MM.1S (cell line): ENCODE data around the gene PRKCE.

ENCODE experiments used
- EZH2 ChIP-seq: fragments of 300-600 bp; sonication (generic); optimal IDR thresholded peaks from 2 replicates; pipeline ENCODE3; 2017; ENCODE audit warnings: low read depth, mild to moderate bottlenecking, antibody characterized with exemption, low read length, mixed read lengths
- EZH2phosphoT487 ChIP-seq: fragments of 300-600 bp; sonication (generic); IDR thresholded peaks from 2 replicates; pipeline ENCODE4 v1.6.1; 2018; ENCODE audit warnings: antibody characterized with exemption, low read length
- TF ChIP-seq, protein P1 (sequence below): fragments of 300-600 bp; sonication (generic); IDR thresholded peaks from 2 replicates; pipeline ENCODE4 v1.5.1; 2016; ENCODE audit warnings: antibody characterized with exemption, low read length, mixed read lengths

DNA sequence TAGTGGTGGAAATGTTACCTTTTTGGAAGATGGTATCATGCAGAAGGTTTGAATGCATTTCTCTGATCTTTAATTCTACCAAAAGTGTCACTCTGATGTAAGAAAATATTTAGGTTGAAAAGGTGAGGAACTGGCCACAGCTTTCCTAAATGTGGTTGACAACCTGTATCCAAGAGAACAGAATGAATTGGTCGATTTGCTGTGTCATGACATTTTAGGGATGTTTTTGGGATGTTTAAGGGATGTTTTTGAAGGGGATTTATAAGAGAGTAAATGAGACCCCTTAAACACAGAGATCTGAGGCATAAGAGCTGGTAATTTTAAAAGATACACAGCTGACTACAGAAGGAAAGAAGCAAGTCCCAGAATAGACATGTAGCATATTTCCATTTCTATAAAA, 375.0 kb downstream of the PRKCE start:
- TF ChIP-seq EZH2 (no peak), EZH2phosphoT487 (no peak)
- TF ChIP-seq, protein P1, sequence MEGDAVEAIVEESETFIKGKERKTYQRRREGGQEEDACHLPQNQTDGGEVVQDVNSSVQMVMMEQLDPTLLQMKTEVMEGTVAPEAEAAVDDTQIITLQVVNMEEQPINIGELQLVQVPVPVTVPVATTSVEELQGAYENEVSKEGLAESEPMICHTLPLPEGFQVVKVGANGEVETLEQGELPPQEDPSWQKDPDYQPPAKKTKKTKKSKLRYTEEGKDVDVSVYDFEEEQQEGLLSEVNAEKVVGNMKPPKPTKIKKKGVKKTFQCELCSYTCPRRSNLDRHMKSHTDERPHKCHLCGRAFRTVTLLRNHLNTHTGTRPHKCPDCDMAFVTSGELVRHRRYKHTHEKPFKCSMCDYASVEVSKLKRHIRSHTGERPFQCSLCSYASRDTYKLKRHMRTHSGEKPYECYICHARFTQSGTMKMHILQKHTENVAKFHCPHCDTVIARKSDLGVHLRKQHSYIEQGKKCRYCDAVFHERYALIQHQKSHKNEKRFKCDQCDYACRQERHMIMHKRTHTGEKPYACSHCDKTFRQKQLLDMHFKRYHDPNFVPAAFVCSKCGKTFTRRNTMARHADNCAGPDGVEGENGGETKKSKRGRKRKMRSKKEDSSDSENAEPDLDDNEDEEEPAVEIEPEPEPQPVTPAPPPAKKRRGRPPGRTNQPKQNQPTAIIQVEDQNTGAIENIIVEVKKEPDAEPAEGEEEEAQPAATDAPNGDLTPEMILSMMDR: no peak
